ENCODE data around the gene PINK1.

PINK1 gene

DNA sequence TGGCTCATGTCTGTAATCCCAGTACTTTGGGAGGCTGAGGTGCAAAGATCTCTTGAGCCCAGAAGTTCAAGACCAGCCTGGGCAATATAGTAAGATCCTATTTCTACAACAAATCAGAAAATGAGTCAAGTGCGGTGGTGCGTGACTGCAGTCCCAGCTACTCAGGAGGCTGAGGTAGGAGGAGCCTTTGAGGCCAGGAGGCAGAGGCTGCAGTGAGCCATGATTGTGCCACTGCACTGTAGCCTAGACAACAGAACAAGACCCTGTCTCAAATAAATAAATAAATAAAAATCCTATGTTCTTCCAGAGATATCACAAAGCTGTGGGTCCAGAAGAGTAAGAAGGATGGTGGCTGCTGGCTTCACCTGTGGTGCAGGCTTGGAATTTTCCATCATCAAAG, 22.3 kb upstream of the PINK1 start:
- in situ Hi-C loops (cut with HindIII; ENCODE audit: low sequenced_read_pairs), result no loop called here

DNA sequence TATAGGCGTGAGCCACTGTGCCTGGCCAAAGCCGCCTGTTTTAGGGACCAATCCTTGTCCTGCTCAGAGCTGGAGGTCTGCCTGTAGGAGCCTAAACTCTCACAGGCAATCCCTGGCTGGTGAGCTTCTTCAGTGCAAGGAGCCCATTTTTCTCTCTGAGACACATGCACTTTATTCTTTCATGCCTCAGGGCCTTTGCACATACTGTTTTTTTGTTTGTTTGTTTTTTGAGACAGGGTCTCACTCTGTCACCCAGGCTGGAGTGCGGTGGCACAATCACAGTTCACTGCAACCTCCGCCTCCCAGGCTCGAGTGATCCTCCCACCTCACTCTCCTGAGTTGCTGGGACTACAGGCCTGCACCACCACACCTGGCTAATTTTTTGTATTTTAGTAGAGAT, 21.6 kb upstream of the PINK1 start:
- in situ Hi-C loops (cut with HindIII; ENCODE audit: low sequenced_read_pairs), result no loop called here

DNA sequence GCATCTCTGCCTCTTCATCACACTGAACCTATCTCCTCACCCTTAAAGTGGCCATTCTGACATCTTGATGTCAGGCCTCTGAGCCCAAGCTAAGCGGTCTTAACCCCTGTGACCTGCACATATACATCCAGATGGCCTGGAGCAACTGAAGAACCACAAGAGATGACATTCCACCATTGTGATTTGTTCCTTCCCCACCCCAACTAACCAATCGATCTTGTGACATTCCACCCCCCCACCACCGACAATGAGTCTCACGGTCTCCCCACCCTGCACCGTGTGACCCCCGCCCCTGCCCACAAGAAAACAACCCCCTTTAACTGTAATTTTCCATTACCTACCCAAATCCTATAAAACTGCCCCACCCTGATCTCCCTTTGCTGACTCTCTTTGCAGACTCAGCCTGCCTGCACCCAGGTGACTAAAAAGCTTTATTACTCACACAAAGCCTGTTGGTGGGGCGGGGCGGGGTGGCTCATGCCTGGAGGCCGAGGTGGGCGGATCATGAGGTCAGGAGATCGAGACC, 21.0 kb upstream of the PINK1 start:
- in situ Hi-C loops (cut with HindIII; ENCODE audit: low sequenced_read_pairs), result no loop called here

DNA sequence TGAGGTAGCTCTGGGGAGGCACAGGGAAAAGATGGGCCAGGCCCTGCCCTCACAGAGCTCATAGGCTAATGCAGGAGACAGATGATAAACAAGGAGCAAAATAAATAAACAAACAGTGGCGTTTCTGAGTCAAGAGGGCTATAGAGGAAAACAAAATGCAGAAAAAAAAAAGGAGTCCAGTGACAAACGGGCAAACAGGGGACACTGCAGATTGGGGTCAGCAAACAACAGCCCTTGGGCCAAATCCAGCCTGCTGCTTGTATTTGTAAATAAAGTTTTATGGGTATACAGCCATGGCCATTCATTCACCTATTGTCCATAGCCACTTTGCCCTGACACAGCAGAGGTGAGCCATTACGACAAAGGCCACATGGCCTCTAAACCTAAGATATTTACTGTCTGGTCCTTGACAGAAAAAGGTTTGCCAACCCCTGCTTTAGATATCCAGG, 19.1 kb upstream of the PINK1 start:
- in situ Hi-C loops (cut with HindIII; ENCODE audit: low sequenced_read_pairs), result no loop called here

DNA sequence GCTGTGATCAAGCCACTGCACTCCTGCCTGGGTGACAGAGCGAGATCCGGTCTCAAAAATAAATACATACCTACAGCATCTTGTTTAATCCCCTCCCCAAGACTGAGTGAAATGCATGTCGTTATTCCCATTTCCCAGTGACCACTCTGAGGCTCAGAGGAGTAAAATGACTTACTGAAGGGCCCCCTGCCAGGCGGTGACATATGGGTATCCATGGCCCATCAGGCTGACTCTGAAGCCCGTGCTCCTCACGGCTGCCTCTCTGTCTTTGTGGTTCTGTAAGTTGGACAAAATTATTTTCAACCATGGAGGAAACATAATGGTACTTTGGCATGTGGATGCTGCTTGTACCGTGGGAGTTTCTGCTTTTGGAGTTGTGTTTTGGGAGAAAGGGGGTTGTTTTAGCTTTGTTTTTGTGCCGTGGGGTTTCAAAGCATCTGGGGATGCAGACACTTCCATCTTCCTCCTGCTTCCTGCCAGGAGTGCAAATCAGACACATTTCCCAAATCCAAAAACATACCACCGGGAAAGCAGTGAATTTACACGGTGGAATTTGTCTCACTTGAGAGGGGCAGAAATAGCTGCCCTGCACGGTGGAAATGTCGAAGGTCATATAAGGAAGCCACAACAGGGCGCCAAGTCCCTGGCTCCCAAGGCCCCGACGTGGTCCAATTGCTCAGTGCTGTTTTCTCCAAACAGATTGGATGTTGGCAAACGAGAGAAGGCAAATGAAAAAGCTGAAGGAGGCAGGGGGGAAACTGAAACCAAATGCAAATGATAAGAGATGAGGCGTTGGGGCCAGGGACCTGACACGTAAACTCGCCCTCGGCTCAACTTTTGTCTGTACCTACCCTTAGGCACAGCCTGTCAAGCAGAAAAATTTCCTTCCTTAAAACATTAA, 17.1 kb upstream of the PINK1 start:
- in situ Hi-C loops (cut with HindIII; ENCODE audit: low sequenced_read_pairs), result no loop called here

DNA sequence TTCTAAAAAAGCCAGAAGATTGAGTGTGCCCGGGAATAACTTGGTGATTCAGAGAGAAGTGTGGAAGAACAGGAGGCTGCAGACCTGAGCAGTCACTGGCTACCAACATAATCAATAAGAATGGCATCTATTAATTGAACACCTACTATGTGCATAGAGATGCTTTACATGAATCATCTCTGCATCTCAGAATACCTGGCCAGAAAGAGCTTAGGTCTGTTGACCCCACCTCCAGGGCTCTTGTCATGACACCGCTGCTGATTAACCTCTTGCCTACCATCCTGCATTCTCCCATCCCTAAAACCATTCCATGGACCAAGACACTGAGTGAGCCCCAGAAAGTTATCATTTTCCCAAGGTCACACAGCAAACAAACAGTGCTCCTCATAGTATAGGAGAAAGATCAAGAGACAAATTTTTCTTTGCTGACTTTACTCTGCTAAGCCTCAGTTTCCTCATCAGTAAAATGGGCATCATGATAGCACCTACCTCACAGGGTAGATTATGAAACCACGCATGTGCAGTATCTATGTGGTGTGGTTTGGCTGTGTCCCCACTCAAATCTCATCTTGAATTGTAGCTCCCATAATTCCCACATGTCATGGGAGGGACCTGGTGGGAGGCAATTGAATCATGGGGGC, 16.3 kb upstream of the PINK1 start:
- in situ Hi-C loops (cut with HindIII; ENCODE audit: low sequenced_read_pairs), result no loop called here

DNA sequence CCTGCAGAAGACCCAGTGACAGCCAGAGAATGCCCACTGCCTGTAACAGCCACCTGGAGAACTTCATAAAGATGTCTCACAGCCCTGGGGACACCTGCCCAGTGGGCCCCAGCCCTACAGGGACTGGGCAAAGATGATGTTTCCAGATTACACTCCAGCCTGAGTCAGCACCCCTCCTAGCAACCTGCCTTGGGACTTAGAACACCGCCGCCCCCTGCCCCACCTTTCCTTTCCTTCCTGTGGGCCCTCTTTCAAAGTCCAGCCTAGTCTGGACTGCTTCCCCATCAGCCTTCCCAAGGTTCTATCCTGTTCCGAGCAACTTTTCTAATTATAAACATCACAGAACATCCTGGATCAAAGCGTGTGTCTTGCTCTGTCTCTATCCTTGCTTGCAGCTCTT, 14.7 kb upstream of the PINK1 start:
- in situ Hi-C loops (cut with HindIII; ENCODE audit: low sequenced_read_pairs), result no loop called here

DNA sequence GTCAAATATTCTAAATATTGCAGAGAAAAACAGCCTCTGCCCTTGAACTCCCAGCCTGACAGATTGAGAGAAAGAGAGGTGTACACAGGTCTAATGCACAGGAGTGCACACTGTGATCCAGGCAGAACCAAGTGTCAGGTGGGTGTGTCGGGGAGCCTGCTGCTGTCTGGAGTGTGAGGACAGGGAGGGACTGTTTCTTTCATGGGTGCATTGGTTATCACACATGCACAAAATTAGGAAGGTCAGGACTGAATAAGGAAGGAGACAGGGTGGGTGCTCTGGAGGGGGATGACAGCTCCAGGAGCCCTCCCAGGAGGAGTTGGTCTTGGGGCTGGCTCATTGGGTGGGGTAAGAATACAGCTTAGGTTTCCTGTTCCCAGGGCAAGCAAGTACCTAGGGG, 13.3 kb upstream of the PINK1 start:
- in situ Hi-C loops (cut with HindIII; ENCODE audit: low sequenced_read_pairs), result no loop called here

DNA sequence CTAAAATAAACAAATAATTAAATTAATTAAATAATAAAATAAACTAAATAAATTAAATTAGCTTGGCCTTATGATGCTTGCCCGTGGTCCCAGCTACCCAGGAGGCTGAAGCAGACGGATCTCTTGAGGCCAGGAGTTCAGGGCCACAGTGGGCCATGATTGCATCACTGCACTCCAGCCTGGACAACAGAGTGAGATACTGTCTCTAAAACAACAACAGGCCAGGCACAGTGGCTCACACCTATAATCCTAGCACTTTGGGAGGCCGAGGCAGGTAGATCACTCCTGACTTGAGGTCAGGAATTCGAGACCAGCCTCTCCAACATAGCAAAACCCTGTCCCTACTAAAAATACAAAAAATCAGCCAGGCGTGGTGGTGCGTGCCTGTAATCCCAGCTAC, 12.2 kb upstream of the PINK1 start:
- in situ Hi-C loops (cut with HindIII; ENCODE audit: low sequenced_read_pairs), result no loop called here

DNA sequence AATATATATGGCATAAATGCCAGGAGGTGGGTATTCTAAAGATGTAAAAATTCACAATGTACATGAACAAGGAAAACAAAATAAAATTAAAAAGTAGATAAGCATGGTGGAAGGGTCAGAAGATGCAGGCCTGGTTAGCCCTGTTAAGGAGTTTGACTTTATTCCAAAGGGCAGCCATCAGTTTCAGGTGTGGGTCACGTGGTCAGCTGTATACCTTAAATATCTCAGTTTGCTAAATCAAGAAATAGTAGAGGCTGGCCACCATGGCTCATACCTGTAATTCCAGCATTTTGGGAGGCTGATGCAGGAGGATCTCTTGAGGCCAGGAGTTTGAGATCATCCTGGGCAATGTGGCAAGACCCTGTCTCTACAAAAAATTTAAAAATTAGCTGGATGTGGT, 8.5 kb upstream of the PINK1 start:
- in situ Hi-C loops (cut with HindIII; ENCODE audit: low sequenced_read_pairs), result no loop called here

DNA sequence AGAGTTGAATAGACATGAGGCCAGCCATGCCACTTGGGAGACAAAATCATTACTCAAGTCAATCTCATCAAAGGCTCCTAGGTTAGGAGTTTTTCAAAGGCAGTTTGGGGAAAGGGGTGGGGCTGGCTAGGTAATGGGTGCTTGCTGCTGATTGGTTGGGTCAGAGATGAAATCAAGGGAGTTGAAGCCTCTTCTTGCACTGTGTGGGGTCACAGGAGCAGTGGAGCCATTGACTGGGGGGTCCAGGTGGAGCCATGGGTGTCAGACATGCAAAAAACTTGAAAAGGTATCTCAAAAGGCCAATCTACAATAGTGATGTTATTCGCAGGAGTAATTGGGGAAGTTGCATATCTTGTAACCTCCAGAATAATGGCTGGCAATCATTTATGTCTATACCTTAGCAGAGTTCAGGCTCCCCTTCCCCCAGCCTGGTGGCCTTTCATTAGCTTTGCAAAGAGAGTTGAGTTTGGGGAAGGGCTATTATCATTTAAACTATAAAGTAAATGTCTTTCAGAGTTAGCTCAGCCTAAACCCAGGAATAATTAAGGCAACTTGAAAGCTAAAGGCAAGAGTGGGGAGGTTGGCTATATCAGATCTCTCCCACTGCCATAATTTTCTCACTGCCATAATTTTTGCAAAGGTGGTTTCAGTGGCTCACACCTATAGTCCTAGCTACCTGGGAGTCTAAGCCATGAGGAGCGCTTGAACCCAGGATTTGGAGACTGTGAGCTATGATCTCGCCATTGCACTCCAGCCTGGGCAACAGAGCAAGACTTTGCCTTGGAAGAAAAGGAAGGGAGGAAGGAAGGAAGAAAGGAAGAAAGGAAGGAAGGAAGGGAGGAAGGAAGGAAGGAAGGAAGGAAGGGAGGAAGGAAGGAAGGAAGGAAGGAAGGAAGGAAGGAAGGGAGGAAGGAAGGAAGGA, 7.8 kb upstream of the PINK1 start:
- in situ Hi-C loops (cut with HindIII; ENCODE audit: low sequenced_read_pairs), result no loop called here

DNA sequence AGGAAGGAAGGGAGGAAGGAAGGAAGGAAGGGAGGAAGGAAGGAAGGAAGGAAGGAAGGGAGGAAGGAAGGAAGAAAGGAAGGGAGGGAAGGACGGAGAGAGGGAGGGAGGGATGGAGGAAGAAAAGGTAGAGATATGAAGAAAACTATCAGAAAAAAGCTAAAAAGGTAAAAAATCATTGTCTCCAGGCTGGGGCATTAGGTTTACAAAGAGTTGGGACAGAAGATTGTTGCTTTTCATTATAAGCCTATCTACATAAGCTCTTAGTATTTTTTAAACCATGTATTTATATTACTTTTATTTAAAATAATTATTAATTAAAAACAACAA, 7.2 kb upstream of the PINK1 start:
- in situ Hi-C loops (cut with HindIII; ENCODE audit: low sequenced_read_pairs), result no loop called here

DNA sequence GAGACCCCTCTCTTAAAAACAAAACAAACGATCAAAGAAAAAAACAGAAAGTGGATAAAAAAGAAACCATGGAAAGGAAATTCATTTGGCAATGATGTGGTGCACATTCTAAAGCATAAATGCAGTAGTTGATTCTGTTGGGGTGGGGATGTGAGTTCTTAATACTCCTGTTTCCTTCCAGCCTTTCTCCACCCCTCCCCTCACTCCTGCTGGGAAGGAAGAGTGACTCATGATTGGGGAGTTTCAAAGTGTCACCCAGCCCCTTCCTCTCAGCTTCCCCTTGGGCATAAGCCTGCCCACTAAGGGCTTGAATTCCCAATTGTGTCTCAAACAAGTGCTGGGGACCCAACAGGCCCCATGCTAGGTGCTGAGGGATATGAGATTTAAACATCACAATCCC, 6.7 kb upstream of the PINK1 start:
- in situ Hi-C loops (cut with HindIII; ENCODE audit: low sequenced_read_pairs), result no loop called here

DNA sequence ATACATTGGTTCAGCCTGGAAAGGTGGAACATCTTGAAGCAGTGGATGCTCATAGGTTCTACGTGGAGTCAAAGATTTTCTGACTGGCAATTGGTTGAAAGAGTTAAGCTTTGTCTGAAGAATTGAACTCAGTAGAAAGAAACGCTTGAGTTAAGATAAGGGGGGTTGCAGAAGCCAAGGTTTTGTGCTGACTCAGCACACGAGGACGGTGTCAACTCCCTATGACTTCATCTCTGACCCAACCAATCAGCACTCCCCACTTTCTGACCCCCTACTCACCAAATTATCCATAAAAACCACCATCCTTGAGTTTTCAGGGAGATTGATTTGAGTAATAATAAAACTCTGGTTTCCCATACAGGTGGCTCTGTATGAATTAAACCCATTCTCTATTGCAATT, 2.5 kb upstream of the PINK1 start:
- in situ Hi-C loops (cut with HindIII; ENCODE audit: low sequenced_read_pairs), result no loop called here

DNA sequence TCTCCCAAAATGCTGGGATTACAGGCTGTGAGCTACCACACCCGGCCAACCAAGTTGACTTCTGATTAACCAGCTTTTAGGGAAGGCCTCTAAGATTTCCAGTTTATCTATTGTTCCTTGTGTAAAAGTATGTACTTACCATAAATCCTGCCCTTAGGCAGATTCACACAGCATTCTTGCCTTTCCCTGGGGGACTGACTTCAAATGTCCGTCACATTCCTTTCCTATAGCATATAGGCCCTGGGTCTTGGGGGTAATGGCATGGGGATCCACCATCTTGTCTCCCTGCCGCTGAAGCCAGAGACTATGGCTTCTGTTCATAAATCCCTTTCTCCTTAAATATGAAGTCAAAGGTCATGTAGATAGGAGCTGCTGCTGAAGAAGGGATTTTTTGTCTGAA, 872 bp upstream of the PINK1 start:
- in situ Hi-C loops (cut with HindIII; ENCODE audit: low sequenced_read_pairs), result no loop called here

DNA sequence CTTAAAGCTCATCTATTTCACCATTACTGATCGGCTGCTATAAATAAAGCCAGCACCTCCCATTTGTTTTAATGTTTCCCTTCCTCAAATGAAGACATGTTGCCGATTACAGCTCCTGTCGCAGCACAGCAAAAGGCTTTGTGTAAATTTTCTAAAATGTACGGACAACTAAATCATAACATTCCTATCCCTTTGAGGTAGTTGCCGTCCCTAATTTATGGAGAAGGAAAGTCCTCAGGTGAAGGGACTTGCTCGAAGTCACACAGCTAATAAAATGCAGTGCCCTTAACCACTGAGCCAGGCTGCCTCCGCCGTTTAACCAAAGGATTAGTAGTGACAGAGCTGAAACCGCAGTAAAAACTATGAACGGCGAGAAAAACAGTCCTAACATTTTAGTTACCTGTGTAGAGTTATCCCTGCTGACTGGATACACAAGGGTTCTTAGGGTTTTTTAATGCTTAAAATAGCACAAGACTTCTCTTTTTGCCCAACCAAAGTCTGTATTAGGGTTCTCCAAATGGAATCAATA, 871 bp downstream of the PINK1 start:
- in situ Hi-C loops (cut with HindIII; ENCODE audit: low sequenced_read_pairs), result no loop called here

DNA sequence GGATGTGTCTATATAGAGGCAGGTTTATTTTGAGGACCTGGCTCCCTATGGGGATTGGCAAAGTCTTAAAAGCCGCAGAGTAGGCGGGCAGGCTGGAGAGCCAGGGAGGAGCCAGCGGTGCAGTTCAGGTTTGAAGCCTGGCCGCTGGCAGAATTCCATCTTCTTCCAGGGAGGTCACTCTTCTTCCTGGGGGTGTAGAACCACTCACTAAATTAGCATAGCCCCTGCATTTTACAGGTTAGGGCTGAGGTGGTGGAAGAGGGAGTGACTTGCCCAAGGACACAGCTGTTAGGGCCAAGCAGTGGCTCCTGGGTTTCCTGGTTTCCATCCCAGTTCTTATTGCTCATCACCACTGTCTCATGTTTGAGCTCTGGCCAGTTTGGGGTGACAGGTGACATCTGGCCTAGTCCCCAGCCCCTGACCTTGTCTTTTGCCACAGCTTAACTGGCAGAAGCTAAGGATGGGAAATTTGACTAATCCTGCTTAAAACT, 1.4 kb downstream of the PINK1 start:
- in situ Hi-C loops (cut with HindIII; ENCODE audit: low sequenced_read_pairs), result no loop called here

DNA sequence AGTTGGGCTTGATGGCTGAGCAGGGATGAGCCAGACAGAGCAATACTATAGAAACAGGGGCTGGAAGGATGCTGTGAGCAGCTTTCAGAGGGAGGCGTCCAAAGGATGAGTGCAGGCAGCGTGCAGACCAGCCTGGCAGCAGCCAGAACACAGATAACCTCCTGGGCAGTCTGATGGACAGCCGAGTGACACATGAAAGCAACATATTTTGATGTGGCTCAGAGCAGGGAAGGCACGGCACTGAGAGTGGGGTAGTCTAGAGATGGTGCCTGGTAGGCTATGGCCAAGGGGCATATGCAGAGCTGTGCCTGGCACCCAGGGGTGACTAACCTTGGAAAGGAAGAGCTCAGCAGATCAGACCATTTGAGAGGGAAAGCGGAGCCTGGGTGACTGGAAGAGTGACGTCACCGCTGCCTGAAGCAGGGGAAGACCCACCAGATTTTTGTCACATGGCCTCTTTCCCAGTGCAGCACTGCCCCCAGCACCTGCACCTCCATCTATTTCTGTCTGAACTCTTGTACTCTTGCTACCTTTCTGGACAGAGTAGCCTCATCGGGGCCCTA, 3.6 kb downstream of the PINK1 start:
- in situ Hi-C loops (cut with HindIII; ENCODE audit: low sequenced_read_pairs), result no loop called here

DNA sequence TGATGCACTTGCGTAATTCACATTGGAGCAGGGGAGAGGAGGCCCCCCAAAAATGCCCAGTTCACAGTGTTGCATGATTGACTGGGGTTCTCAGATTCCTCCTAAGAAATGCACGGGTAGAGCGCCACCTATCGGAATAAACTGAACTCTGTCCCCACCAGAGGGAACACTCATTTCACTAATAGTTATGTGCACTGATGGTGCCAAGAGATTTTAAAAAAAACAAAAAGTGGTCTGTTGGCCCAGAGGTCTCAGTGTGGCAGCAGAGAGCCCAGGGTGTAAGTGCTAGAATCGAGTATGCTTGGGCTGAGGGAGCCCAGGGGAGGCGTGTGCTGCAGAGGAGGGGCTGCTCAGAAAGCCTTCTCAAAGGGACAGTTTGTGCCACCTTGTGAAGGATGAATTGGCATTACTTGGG, 6.9 kb downstream of the PINK1 start:
- in situ Hi-C loops (cut with HindIII; ENCODE audit: low sequenced_read_pairs), result loop anchor here (5.0 kb wide), 1 partner anchor 58 kb away; no protein-coding TSS in a partner anchor

DNA sequence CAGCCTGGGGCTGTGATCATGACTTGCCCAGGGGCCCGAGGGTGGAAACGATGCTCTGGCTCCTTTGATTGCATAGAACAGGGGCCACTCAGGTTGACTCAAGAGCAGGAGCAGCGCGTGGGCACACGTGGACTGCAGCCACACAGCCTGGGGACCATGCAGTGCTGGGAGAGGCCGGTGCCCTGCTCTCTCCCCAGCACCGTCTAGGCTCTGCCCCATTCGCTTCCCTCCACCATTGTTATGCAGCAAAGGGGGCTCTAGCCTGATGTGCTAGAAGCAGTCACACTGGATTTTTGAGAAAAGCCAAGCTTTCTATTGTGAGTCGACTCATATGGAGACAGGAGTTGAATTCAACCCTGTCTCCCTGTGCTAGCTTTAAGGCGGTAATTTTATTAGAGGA, 8.7 kb downstream of the PINK1 start:
- in situ Hi-C loops (cut with HindIII; ENCODE audit: low sequenced_read_pairs), result loop anchor here (5.0 kb wide), 1 partner anchor 60 kb away; no protein-coding TSS in a partner anchor

All from endothelial cell of hepatic sinusoid (primary cell).